Measurements from ENCODE around the gene GARIN1A.
"Not testable (repeated sequence)": the region's sequence is repeated elsewhere in the genome, so short reads cannot be mapped to it uniquely, and the experiment has no call there.

GRCh38 chr7:128663223-128663622 is 8.9 kb upstream of the GARIN1A start:
- not testable (repeated sequence) for TF ChIP-seq CTCF (conservative IDR thresholded peaks at IDR 0.05; ENCODE audit: low read length); EZH2phosphoT487 (IDR thresholded peaks at IDR 0.05; ENCODE audit: borderline replicate concordance)
